NCI-H1092 treated with DMSO at 0.1 percent for 48 hours (cell line): ENCODE results near the gene LRRC37A2.
"Not testable (repeated sequence)": the region's sequence is repeated elsewhere in the genome, so short reads cannot be mapped to it uniquely, and the experiment has no call there.

Source experiments
- DNase-seq: peaks from one replicate; lab custom pipeline; 2025; lab: John Stamatoyannopoulos, UW

Gene LRRC37A2

GRCh38 chr17:46512168-46512567 lies at the start of gene LRRC37A2:
Gene LRRC37A2, plus strand, starts transcription at chr17:46512468. Its CDS starts 245 bp downstream, at chr17:46512713.
- not testable (repeated sequence) for DNase-seq

- not testable (repeated sequence) for DNase-seq
These were observed 44.6 kb upstream of the LRRC37A2 start for GRCh38 chr17:46467618-46468017.

DNA sequence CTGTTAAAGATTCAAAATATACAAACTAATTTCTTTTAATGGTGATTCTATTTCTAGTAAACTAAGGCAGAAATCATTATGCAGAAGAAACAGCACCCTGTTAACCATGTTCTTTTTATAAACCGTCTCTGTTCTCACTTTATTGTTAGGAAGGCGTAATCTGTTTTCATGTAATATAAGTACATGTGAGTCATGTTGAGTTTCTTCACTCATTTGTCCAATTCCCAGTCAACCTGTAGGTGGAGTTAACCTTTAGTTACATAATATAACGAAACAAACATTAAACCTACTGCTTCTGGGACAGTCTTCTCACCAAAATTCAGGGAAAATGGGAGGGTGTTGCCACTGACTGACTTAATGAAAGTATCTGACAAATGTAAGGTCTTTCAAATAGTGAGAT lies 37.8 kb upstream of the LRRC37A2 start:
- not testable (repeated sequence) for DNase-seq

- DNase-seq = not testable (repeated sequence)
These were observed 36.7 kb upstream of the LRRC37A2 start for GRCh38 chr17:46475583-46475982.

DNA sequence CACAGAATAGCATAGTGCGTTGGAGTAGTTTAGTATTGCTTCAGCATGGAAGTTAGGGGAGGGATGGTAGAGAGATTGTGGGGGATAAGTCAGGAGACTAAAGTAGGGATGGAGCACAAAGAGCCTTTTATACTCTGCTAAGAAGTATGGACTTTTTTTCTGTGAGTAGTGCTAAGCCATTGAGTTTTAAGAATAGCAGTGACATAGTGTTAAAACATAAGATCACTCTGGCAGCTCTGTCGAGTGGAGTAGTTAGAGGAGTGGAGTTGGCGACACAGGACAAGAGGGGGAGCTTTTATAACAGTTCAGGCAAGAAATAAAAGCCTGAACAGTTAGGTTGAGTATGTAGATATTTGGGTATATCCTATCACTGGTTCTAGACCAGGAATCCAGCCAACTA lies 33.4 kb upstream of the LRRC37A2 start:
- not testable (repeated sequence) for DNase-seq

- not testable (repeated sequence) for DNase-seq
These were observed 31.0 kb upstream of the LRRC37A2 start for GRCh38 chr17:46481310-46481709.

- DNase-seq = not testable (repeated sequence)
These were observed 20.2 kb upstream of the LRRC37A2 start for GRCh38 chr17:46492021-46492420.

DNA sequence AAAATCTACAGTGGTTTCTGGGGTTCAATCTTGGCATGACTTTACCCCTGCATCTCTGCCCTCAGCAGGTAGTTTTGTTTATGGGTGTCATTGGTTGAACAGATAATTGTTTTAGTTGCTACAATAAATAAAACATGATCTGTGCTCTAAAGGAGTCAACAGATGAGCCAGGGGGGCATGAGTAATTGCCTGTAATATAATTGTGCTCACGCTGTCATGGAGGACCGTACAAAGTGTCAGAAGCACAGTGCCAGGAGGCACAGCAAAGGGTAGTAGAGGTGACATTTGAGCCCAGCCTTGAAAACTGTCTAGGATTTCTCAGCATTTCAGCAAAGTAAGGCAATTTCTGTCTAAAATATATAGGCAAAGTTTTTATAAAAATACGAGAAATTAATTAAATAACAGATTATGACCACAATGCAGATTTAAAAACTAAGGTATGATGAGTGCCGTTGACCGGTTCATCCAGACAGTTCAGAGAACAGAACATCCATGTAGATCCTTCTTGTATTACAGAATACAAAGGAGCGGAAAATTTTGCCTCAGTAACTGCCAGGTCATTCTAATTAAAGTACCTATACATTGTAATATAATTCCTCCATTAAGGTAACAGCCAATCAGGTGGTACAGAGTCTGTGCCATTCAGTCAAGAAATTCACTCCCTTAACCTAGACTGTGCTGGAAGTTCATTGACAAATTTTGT lies 12.7 kb upstream of the LRRC37A2 start:
- DNase-seq = not testable (repeated sequence)

DNA sequence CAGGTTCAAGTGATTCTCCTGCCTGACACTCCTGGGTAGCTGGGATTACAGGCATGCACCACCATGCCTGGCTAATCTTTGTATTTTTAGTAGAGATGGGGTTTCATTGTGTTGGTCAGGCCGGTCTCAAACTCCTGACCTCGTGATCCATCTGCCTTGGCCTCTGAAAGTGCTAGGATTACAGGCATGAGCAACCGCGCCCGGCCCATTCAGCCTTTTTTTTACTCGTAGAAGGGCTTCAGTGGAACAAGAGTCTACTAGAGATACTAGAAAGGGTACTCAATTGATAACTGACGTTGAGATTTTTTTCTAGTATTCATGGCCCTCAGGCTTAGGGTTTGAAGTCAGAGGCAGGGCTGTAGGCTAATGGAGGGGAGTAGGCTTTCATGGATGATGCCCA lies 6.4 kb upstream of the LRRC37A2 start:
- not testable (repeated sequence) for DNase-seq

DNA sequence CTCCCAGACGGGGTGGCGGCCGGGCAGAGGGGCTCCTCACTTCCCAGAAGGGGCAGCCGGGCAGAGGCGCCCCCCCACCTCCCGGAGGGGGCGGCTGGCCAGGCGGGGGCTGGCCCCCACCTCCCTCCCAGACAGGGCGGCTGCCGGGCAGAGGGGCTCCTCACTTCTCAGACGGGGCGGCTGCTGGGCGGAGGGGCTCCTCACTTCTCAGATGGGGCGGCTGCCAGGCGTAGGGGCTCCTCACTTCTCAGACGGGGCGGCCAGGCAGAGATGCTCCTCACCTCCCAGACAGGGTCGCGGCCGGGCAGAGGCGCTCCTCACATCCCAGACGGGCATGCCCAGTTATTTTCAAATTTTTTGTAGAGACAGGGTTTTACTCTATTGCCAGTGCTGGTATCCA lies 22.4 kb downstream of the LRRC37A2 start:
- DNase-seq = not testable (repeated sequence)

GRCh38 chr17:46548607-46549006 lies 36.3 kb downstream of the LRRC37A2 start:
- DNase-seq = not testable (repeated sequence)

DNA sequence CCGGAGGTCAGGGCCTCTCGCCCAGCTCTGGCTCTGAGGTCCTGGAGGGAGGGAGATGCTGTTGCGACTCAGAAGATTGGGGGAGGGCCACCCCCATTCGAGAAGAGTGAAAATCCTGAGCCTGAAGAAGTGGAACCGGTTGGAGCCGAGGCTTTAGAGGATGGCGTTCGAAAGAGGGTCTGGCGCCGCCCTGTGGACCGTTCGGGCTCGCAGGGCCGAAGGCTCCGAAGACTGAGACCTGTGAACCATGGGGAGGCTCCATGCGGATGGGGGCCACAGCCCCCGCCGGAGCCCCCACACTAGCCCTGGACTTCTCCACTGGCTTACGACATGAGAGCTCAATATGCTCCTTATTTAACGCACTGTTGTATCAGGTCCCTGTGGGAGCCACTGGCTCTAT lies 46.9 kb downstream of the LRRC37A2 start:
- DNase-seq = not testable (repeated sequence)

DNA sequence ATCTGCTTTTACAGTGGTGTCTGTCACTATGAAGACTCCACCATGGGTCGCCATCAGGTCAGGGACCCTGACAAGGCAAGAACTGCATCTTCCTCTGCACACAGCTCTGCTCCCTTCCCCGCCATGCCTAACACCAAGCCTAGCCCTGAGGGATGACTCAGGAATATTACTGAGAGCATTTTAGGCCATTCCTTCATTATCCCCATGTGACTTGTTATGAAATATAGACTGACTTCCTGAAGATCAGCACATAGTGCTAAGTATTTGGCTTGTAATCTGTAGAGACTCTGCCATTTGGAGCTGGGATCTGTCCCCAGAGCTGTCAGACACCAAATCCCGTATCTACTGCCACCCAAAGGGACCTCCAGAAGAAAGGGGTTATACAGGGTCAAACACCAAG lies 47.8 kb downstream of the LRRC37A2 start:
- not testable (repeated sequence) for DNase-seq

GRCh38 chr17:46566284-46566683 lies 54.0 kb downstream of the LRRC37A2 start:
- not testable (repeated sequence) for DNase-seq

- DNase-seq = not testable (repeated sequence)
These were observed 54.7 kb downstream of the LRRC37A2 start for GRCh38 chr17:46566980-46567379.

GRCh38 chr17:46571796-46572195 lies 59.5 kb downstream of the LRRC37A2 start:
- DNase-seq = not testable (repeated sequence)

DNA sequence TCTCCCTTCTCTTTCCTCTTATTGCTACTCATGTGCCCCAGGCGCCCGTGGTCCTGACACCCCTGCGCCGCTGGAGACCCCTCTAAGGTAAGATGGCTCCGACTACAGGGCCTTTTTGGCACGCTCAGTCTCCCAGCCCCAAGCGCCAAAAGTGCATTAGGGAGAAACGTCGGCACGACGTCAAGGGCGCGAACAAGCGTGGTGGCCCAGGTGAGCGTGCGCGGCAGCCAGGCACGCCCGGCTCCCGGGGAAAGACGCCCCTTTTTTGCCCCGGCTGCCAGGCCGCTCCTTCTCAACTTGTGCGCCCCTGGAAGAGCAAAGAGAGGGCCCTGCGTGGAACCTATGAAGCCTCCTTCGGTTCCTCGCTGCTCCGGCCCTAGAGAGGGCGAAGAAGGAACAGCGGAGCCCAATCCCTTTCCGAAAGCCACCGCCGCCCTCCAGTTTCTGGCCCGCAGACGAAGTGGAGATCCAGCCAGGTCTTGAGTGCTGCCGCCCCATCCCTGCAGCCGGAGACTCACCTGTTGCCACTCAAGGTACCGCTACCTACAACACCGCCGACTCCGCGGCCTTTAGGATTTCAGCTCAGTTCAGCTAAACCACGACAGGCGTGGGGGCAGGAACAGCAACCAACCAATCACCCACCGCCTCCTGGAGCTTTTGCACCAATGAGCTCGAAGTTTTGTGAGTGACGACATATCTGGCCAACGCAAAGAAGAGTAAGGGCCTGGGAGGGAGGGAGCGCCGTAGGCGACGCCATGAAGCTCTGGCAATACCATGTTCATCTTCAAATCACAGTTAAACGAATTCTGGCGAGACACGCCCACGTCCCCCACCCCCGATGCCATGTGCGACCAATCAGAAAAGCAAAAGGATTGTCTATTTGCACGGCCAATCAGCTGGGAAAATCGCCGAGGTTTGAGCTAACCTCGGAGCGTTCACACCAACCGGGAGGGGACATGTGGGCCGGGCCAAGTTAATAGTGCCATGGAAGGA lies 67.1 kb downstream of the LRRC37A2 start, which contains the start of gene ARL17A:
Gene ARL17A (minus strand): TSS at position 609 of the 993 bp plus-strand sequence. CDS start 3,369 bp downstream, outside the sequence.
- not testable (repeated sequence) for DNase-seq

DNA sequence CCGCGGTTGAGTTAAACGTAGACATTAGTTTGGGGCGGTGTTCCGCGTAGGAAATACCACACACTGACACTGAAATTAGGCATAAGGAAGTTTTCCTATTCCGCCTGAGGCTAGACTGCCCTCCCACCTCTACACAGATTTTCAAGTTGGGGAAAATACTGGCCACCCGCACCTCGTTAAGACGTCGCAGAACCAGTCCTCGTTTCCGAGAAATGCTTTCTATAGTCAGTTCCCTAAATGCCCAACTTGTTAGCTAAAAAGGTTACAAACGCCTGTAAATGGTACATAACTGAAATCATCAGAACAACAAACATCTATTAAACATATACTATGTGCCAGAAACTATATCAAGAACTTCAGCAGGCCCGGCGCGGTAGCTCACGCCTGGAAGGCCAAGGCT lies 67.8 kb downstream of the LRRC37A2 start:
- DNase-seq = not testable (repeated sequence)

DNA sequence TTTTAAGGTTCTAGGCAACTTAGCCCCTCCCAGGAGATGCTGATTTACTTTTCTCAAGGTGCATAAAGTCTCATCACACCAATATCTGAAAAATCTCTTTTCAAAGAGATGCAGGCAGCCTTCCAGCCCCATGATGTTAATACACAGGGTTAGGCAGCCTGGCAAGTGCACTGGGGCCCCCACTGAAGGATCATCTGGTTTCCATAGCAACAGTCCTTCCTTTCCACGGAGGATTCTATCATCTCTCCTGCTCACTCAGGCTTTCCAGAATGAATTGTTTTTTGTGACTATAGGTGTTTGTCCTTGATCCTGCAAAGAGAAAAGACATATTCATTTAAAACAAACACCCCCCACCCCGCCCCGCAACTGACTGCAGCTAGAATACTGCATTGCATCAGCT lies 73.2 kb downstream of the LRRC37A2 start:
- not testable (repeated sequence) for DNase-seq

DNA sequence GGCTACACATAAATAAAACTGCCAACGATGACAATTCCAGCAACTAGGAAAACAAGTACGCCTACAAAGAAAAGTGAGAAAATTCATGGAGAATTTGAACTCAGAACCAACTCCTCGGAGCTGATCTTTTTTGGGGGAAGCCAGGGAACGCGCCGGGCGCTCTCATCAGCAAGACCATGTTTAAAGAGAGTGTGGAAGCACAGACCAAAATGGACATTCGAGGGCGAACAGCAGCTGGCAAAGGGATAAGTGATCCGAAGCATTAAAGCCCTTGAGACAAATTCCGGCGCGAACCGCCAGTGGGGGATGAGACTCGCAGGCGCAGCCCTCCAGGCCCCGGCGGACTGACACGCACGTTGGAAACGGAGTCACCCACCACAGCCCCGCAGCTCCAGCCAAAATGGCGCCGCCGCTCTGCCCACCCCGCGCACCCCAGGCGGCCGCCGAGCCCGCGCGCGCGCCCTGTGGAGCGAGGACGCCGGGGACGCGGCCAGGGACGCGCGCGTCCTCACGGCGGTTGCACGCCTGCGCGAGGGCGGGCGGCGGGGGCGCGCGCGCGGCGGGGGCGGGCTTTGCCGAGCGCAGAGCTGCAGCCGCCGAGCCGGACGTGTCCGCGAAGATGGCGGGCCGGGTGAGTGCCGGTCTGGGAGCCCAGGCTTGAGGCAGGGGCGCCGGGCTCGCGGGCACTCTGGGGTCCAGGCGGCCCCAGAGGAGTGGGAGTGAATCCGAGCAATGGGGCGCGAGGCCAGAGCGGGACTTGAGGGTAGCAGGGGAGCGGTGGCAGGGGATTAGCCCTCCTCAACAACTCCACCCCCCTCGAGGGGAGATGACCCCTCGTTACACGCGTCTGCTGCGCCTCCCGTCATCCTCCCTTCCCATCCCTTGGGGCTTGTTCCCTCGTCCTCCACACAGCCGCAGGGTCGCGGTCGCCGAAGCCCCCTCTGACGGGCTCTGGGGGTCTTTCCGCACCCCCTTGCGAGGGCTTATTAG lies 78.2 kb downstream of the LRRC37A2 start, which contains the start of gene NSF:
Gene NSF (plus strand): TSS at position 513 of the 990 bp plus-strand sequence. CDS start 107 bp downstream, at position 620.
- DNase-seq = not testable (repeated sequence)

GRCh38 chr17:46591332-46591731 lies 79.1 kb downstream of the LRRC37A2 start:
- not testable (repeated sequence) for DNase-seq
